Activated naive CD8-positive, alpha-beta T cell treated with anti-CD3 and anti-CD28 coated beads for 36 hours (primary cell): ENCODE results near the gene C2CD4B. TPM values are rescaled to one million over a fixed set of nuclear protein-coding genes. Genes with fewer than 3 reads are reported as not detected.

Experiments
- DNase-seq: peaks from one replicate; pipeline ENCODE4 v3.0.0; 2021
- H3K27ac Mint-ChIP-seq: one replicate; pipeline ENCODE4 v1.8.0; 2022; ENCODE audit warnings: mild to moderate bottlenecking, moderate library complexity, mixed read lengths
- H3K27me3 Mint-ChIP-seq: one replicate; pipeline ENCODE4 v1.8.0; 2022; ENCODE audit warnings: mild to moderate bottlenecking, mixed read lengths
- H3K36me3 Mint-ChIP-seq: one replicate; pipeline ENCODE4 v1.8.0; 2021; ENCODE audit warnings: mild to moderate bottlenecking, mixed read lengths
- H3K4me1 Mint-ChIP-seq: one replicate; pipeline ENCODE4 v1.8.0; 2021; ENCODE audit warnings: mixed read lengths
- H3K4me3 Mint-ChIP-seq: one replicate; pipeline ENCODE4 v1.8.0; 2022; ENCODE audit warnings: mild to moderate bottlenecking, moderate library complexity, mixed read lengths
- H3K9me3 Mint-ChIP-seq: one replicate; pipeline ENCODE4 v1.8.0; 2022; ENCODE audit warnings: mixed read lengths
- total RNA-seq, 2 experiments: library from RNA; stranded (reverse); gene quantifications; one replicate each; pipeline ENCODE4 v1.2.3, GENCODE V29; 2021

Gene C2CD4B
- not detected for total RNA-seq

- Mint-ChIP-seq H3K4me3 (peak within 1 kb of the TSS; percentile 73), H3K36me3 (no peaks in the 10 kb centered on the region), H3K27ac (no peak within 1 kb of the TSS), H3K9me3 (no peaks in the 10 kb centered on the region), H3K4me1 (peaks cover 17% of the 10 kb centered on the region), H3K27me3 (peaks cover 71% of the 10 kb centered on the region)
- peak; percentile 39 for DNase-seq
These were observed at the start of gene C2CD4B for GRCh38 chr15:62165104-62165792. TSS of gene C2CD4B (minus strand) at chr15:62165285. CDS start at chr15:62164984, 301 bp downstream.

DNA sequence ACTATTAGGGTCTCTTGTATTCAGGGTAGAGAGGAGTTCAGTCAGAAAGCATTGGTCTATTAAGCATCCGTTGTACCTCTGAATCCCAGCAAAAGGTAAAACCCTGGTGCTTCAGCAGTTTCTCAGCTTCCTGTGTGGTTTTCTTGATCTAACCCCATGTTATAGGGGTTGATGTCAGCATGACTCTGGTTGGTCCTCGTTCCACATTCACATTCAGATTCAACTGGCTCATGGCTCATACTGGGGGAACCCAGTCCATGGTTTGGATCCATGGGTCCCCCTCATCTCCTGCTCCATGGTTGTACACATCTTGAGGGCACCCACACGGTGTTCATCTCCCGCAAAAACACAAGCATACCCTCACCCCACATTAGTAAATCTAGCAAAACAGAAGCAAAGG lies 47.7 kb upstream of the C2CD4B start:
- Mint-ChIP-seq H3K9me3 (peaks cover 7% of the 10 kb centered on the region), H3K4me3 (no peak overlapping the region), H3K4me1 (peaks cover 9% of the 10 kb centered on the region), H3K36me3 (peaks cover 5% of the 10 kb centered on the region), H3K27ac (peak overlapping the region; percentile 65), H3K27me3 (peaks cover 21% of the 10 kb centered on the region)
- DNase-seq = no peak

DNA sequence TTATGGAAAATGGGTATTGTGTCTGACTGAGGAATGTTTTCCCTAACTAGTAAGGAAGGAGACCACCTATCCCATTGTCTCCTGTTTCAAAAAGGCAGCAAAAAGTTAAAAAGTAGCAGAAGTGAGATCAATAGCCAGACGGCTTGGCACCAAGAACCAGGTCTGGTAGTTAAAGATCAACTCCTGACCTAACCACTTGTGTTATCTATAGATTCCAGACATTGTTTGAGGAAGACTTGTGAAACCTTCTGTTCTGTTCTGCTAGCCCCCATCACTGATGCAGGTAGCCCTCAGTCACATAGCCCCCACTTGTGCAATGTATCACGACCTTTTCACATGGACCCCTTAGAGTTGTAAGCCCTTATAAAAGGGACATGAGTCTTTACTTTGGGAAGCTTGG lies 46.3 kb upstream of the C2CD4B start:
- Mint-ChIP-seq H3K9me3 (peaks cover 1% of the 10 kb centered on the region), H3K36me3 (no peaks in the 10 kb centered on the region), H3K27ac (no peak overlapping the region), H3K27me3 (peaks cover 24% of the 10 kb centered on the region), H3K4me3 (no peak overlapping the region), H3K4me1 (peaks cover 9% of the 10 kb centered on the region)
- no peak for DNase-seq

- H3K9me3 Mint-ChIP-seq = peaks cover 4% of the 10 kb centered on the region
- H3K4me3 Mint-ChIP-seq = no peak overlapping the region
- no peak overlapping the region for H3K27ac Mint-ChIP-seq
- H3K4me1 Mint-ChIP-seq = peaks cover 9% of the 10 kb centered on the region
- DNase-seq = no peak
- no peaks in the 10 kb centered on the region for H3K36me3 Mint-ChIP-seq
- H3K27me3 Mint-ChIP-seq = peaks cover 40% of the 10 kb centered on the region
These were observed 44.7 kb upstream of the C2CD4B start for GRCh38 chr15:62209821-62210220.

GRCh38 chr15:62209322-62209721 lies 44.2 kb upstream of the C2CD4B start:
- peaks cover 40% of the 10 kb centered on the region for H3K27me3 Mint-ChIP-seq
- DNase-seq = no peak
- H3K9me3 Mint-ChIP-seq = peaks cover 4% of the 10 kb centered on the region
- no peak overlapping the region for H3K27ac Mint-ChIP-seq
- H3K4me3 Mint-ChIP-seq = no peak overlapping the region
- H3K4me1 Mint-ChIP-seq = peaks cover 9% of the 10 kb centered on the region
- H3K36me3 Mint-ChIP-seq = no peaks in the 10 kb centered on the region

- H3K4me1 Mint-ChIP-seq = peaks cover 9% of the 10 kb centered on the region
- DNase-seq = no peak
- peaks cover 4% of the 10 kb centered on the region for H3K9me3 Mint-ChIP-seq
- no peak overlapping the region for H3K4me3 Mint-ChIP-seq
- H3K36me3 Mint-ChIP-seq = no peaks in the 10 kb centered on the region
- H3K27ac Mint-ChIP-seq = no peak overlapping the region
- peaks cover 42% of the 10 kb centered on the region for H3K27me3 Mint-ChIP-seq
These were observed 43.8 kb upstream of the C2CD4B start for GRCh38 chr15:62208884-62209283.

DNA sequence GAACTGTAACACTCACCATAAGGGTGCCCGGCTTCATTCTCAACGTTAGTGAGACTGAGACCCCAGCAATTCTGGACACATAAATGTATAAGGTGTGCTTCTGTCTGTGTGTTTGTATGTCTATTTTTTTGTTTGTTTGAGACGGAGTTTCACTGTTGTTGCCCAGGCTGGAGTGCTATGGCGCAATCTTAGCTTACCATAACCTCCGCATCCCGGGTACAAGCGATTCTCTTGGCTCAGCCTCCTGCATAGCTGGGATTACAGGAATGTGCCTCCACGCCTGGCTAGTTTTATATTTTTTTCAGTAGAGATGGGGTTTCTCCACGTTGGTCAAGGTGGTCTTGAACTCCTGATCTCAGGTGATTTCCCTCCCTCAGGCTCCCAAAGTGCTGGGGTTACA lies 43.3 kb upstream of the C2CD4B start:
- no peak for DNase-seq
- no peaks in the 10 kb centered on the region for H3K36me3 Mint-ChIP-seq
- peaks cover 5% of the 10 kb centered on the region for H3K9me3 Mint-ChIP-seq
- no peak overlapping the region for H3K27ac Mint-ChIP-seq
- peaks cover 44% of the 10 kb centered on the region for H3K27me3 Mint-ChIP-seq
- peaks cover 9% of the 10 kb centered on the region for H3K4me1 Mint-ChIP-seq
- H3K4me3 Mint-ChIP-seq = no peak overlapping the region

DNA sequence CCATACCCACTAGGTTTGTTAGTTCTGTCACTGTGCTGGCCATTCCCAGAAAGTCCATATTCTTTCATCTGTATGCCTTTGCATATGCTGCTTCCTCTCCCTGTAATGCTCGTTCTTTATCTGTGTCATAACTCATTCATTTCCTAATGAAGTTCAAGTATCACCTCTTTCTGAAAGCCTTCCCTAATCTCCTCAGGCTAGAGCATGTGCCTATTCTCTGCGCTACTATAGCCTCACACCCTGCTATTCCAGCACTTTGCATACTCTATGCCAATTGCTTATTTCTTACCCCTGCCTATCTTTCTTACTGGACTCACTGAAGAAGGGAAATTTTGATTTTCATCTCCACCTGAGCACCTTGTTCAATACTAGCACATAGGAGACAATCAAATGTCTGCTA lies 25.6 kb upstream of the C2CD4B start:
- H3K27me3 Mint-ChIP-seq = peaks cover 18% of the 10 kb centered on the region
- no peaks in the 10 kb centered on the region for H3K36me3 Mint-ChIP-seq
- no peaks in the 10 kb centered on the region for H3K4me1 Mint-ChIP-seq
- H3K4me3 Mint-ChIP-seq = no peak overlapping the region
- H3K27ac Mint-ChIP-seq = no peak overlapping the region
- H3K9me3 Mint-ChIP-seq = no peaks in the 10 kb centered on the region
- DNase-seq = no peak

DNA sequence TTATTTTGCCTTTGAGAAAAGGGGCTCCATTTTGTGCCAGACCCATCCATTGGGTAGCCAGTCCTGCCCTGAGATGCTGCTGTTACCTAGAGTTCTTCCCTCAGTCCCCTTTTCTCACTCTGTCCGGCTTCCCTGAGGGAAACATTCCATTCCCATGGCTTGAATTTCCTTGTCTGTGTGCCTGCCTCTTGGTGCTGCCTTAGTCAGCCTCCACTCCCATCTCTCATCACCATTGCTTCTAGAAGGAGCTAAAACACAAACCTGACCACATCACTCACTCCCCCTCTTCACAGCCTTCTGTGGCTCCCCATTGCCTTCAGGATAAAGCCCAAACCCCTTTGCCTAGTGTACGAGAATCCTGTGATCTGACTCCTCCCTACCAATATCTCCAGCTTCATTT lies 25.2 kb upstream of the C2CD4B start:
- Mint-ChIP-seq H3K4me3 (no peak overlapping the region), H3K36me3 (no peaks in the 10 kb centered on the region), H3K4me1 (no peaks in the 10 kb centered on the region), H3K27me3 (peaks cover 18% of the 10 kb centered on the region), H3K27ac (no peak overlapping the region), H3K9me3 (no peaks in the 10 kb centered on the region)
- DNase-seq = no peak

- Mint-ChIP-seq H3K4me3 (no peak overlapping the region), H3K27ac (no peak overlapping the region), H3K4me1 (no peaks in the 10 kb centered on the region), H3K36me3 (no peaks in the 10 kb centered on the region), H3K9me3 (no peaks in the 10 kb centered on the region), H3K27me3 (peaks cover 17% of the 10 kb centered on the region)
- no peak for DNase-seq
These were observed 23.7 kb upstream of the C2CD4B start for GRCh38 chr15:62188744-62189143.

- peaks cover 13% of the 10 kb centered on the region for H3K27me3 Mint-ChIP-seq
- H3K27ac Mint-ChIP-seq = no peak overlapping the region
- no peak for DNase-seq
- H3K36me3 Mint-ChIP-seq = no peaks in the 10 kb centered on the region
- H3K4me3 Mint-ChIP-seq = no peak overlapping the region
- no peaks in the 10 kb centered on the region for H3K4me1 Mint-ChIP-seq
- no peaks in the 10 kb centered on the region for H3K9me3 Mint-ChIP-seq
These were observed 22.8 kb upstream of the C2CD4B start for GRCh38 chr15:62187910-62188309.

DNA sequence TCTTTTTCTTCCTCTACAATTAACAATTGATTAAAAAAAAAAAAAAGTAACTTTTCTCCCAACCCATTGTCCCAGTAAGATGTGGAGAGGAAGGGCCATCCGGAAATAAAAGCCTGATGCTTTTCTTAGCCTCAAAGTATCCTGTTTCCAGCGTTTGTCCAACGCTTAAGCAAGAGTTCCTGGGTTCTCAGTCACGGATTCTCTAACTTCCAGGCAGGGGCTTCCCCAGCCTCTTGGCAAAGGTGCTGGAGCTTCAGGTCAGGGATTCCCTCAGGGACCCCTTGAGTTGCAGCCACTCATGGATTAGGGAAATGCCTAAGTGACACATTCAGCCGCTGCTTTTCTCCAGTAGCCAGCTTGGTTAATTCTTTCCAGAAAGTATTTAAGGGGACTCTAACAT lies 22.3 kb upstream of the C2CD4B start:
- no peak overlapping the region for H3K4me3 Mint-ChIP-seq
- peaks cover 11% of the 10 kb centered on the region for H3K27me3 Mint-ChIP-seq
- no peak overlapping the region for H3K27ac Mint-ChIP-seq
- H3K4me1 Mint-ChIP-seq = no peaks in the 10 kb centered on the region
- no peaks in the 10 kb centered on the region for H3K36me3 Mint-ChIP-seq
- no peak for DNase-seq
- H3K9me3 Mint-ChIP-seq = no peaks in the 10 kb centered on the region

- DNase-seq = no peak
- Mint-ChIP-seq H3K4me1 (no peaks in the 10 kb centered on the region), H3K27ac (no peak overlapping the region), H3K27me3 (peaks cover 11% of the 10 kb centered on the region), H3K36me3 (no peaks in the 10 kb centered on the region), H3K9me3 (no peaks in the 10 kb centered on the region), H3K4me3 (no peak overlapping the region)
These were observed 21.5 kb upstream of the C2CD4B start for GRCh38 chr15:62186578-62186977.

GRCh38 chr15:62183130-62183529 lies 18.0 kb upstream of the C2CD4B start:
- Mint-ChIP-seq H3K4me3 (no peak overlapping the region), H3K27ac (no peak overlapping the region), H3K4me1 (no peaks in the 10 kb centered on the region), H3K36me3 (no peaks in the 10 kb centered on the region), H3K9me3 (no peaks in the 10 kb centered on the region), H3K27me3 (peaks cover 5% of the 10 kb centered on the region)
- DNase-seq = no peak

- Mint-ChIP-seq H3K4me1 (no peaks in the 10 kb centered on the region), H3K36me3 (no peaks in the 10 kb centered on the region), H3K27ac (no peak overlapping the region), H3K27me3 (peaks cover 42% of the 10 kb centered on the region), H3K4me3 (no peak overlapping the region), H3K9me3 (no peaks in the 10 kb centered on the region)
- DNase-seq = no peak
These were observed 8.1 kb upstream of the C2CD4B start for GRCh38 chr15:62173215-62173614.

DNA sequence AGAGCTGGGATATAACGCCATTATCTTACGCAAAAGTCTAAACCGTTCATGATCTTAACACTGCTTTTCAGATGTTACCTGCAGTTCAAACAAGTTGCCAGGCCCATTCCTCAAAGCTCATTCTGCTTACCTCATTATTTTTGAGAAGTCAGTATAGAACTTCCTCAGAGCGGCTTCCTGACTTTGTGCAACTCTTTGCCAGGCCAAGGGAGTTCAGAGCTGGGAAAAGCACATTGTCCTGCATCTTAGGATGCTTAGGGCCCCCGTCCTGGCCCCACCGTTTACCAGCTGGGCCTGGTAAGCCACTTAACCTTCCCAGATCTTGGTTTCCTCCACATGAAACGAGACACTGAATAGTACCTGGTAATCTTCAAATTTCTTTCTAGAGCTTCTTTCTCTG lies 6.8 kb upstream of the C2CD4B start:
- no peaks in the 10 kb centered on the region for H3K36me3 Mint-ChIP-seq
- H3K4me3 Mint-ChIP-seq = no peak overlapping the region
- no peaks in the 10 kb centered on the region for H3K9me3 Mint-ChIP-seq
- no peak overlapping the region for H3K27ac Mint-ChIP-seq
- peaks cover 3% of the 10 kb centered on the region for H3K4me1 Mint-ChIP-seq
- no peak for DNase-seq
- peaks cover 47% of the 10 kb centered on the region for H3K27me3 Mint-ChIP-seq
